ENCODE results near the gene FBXL20. TPM values are rescaled to one million over a fixed set of nuclear protein-coding genes. Genes with fewer than 3 reads are reported as not detected.

Gene FBXL20
- total RNA-seq, 1 experiment from 2014 or later = 17.2 TPM

- no TSS peak for BruUV-seq (replicated peaks)
- intact Hi-C loops (cut with micrococcal nuclease) = no loop called here
- Histone ChIP-seq H3K9me2 (ENCODE audit: insufficient read depth) (no peaks in the 10 kb centered on the region), H3K27me3 (ENCODE audit: insufficient read depth, low read length) (no peaks in the 10 kb centered on the region), H3K79me2 (ENCODE audit: insufficient read depth, low read length) (no peaks in the 10 kb centered on the region), H3K4me1 (ENCODE audit: control insufficient read depth in 1 of 2, insufficient read depth in 2 of 2, low read length in 2 of 2) (peaks cover 15 to 18% of the 10 kb centered on the region in 2 experiments), H3K4me3 (replicated peaks in 1 of 2; ENCODE audit: low read depth in 1 of 2, low read length in 2 of 2) (no peak overlapping the region), H4K20me1 (ENCODE audit: insufficient read depth) (no peaks in the 10 kb centered on the region), H2AFZ (ENCODE audit: low read depth, low read length, poor library complexity, severe bottlenecking) (no peak overlapping the region), H3K36me3 (ENCODE audit: control insufficient read depth in 1 of 2, insufficient read depth in 2 of 2, low read length in 2 of 2) (no peaks in the 10 kb centered on the region), H3K4me2 (ENCODE audit: low read length) (no peak overlapping the region), H3K9me3 (ENCODE audit: control insufficient read depth in 1 of 2, insufficient read depth in 1 of 2, low read depth in 1 of 2, low read length in 2 of 2) (no peaks in the 10 kb centered on the region), H3K27ac (ENCODE audit: low read depth, low read length) (no peak overlapping the region), H3K9ac (ENCODE audit: low read length) (no peak overlapping the region)
- DNase-seq (ENCODE audit: low read depth, low spot score) (no peak), ATAC-seq (no peak)
- ChIA-PET RAD21 (ENCODE audit: low non-redundant PET in 1 of 2, low total read pairs in 2 of 2, uncharacterized antibody in 2 of 2, unreplicated experiment in 2 of 2) (interaction anchor here in 1 of 2 experiments (0.6 kb wide), 1 partner anchor 18 kb away, joined by 5 read pairs; no protein-coding TSS in a partner anchor), CTCF (interaction anchor here (1.6 to 2.0 kb wide), 2 partner anchors 11 to 18 kb away, joined by 6 to 7 read pairs; no protein-coding TSS in a partner anchor), POLR2A (interaction anchor here (1.5 kb wide), 1 partner anchor 18 kb away, joined by 3 read pairs; the partner anchor contains the start of gene RPL19)
- no peak for TF ChIP-seq FOSL1 (IDR thresholded peaks at IDR 0.05; ENCODE audit: low read depth)
Measured at GRCh38 chr17:39217734-39218369, 183.6 kb downstream of the FBXL20 start.

DNA sequence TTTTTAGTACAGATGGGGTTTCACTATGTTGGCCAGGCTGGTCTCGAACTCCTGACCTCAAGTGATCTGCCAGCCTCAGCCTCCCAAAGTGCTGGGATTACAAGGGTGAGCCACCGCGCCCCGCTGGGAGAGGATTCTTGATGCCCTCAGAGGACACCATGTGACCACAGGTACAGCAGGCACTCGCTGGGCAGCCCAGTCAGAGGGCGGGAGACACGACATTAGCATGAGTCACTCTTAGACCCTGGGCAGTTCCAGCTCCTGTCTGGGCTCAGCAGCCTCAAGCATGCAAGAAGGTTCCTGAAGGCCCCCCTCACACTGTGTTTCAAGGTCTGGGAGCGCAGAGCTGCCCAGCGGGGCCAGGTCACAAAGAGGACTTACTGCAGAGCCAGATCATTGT is 187.6 kb downstream of the FBXL20 start:
- intact Hi-C loops (cut with micrococcal nuclease) = no loop called here
- no peak overlapping the region for H2AFZ ChIP-seq (ENCODE audit: low read depth, low read length, poor library complexity, severe bottlenecking)
- ATAC-seq (peak; percentile 98), DNase-seq (ENCODE audit: low read depth, low spot score) (peak; percentile 86)
- RAD21 ChIA-PET (ENCODE audit: low non-redundant PET in 1 of 2, low total read pairs in 2 of 2, uncharacterized antibody in 2 of 2, unreplicated experiment in 2 of 2) = no interaction called here
- H3K27me3 ChIP-seq (ENCODE audit: insufficient read depth, low read length) = no peaks in the 10 kb centered on the region
- POLR2A ChIA-PET = interaction anchor here (2.3 kb wide), 1 partner anchor 14 kb away, joined by 11 read pairs; the partner anchor contains the start of gene RPL19
- no peak overlapping the region for H3K4me3 ChIP-seq (replicated peaks in 1 of 2; ENCODE audit: low read depth in 1 of 2, low read length in 2 of 2)
- no peaks in the 10 kb centered on the region for H3K36me3 ChIP-seq (ENCODE audit: control insufficient read depth in 1 of 2, insufficient read depth in 2 of 2, low read length in 2 of 2)
- no peak overlapping the region; the same call in 1 of the 2 replicates for H3K27ac ChIP-seq (ENCODE audit: low read depth, low read length)
- no peaks in the 10 kb centered on the region for H4K20me1 ChIP-seq (ENCODE audit: insufficient read depth)
- no peaks in the 10 kb centered on the region for H3K79me2 ChIP-seq (ENCODE audit: insufficient read depth, low read length)
- H3K9me3 ChIP-seq (ENCODE audit: control insufficient read depth in 1 of 2, insufficient read depth in 1 of 2, low read depth in 1 of 2, low read length in 2 of 2) = no peaks in the 10 kb centered on the region
- CTCF ChIA-PET = interaction anchor here (1.9 kb wide), 1 partner anchor 24 kb away, joined by 4 read pairs; no protein-coding TSS in a partner anchor
- H3K4me2 ChIP-seq (ENCODE audit: low read length) = peak overlapping the region; percentile 58
- no peaks in the 10 kb centered on the region for H3K9me2 ChIP-seq (ENCODE audit: insufficient read depth)
- peak overlapping the region; percentile 24; the same call in 1 of the 2 replicates for H3K9ac ChIP-seq (ENCODE audit: low read length)
- TF ChIP-seq SP1 (IDR thresholded peaks at IDR 0.05; ENCODE audit: low read depth) (no peak), TCF7L2 (IDR thresholded peaks at IDR 0.05; ENCODE audit: borderline replicate concordance, extremely low read depth, insufficient read depth, insufficient read length) (no peak), EZH2phosphoT487 (IDR thresholded peaks at IDR 0.05; ENCODE audit: borderline replicate concordance) (no peak), EGR1 (IDR thresholded peaks at IDR 0.05; ENCODE audit: low read depth) (no peak), ZFX (IDR thresholded peaks at IDR 0.05) (no peak), CBX3 (IDR thresholded peaks at IDR 0.05; ENCODE audit: low read depth) (peak; percentile 70), CTCF (IDR thresholded peaks at IDR 0.05 in 2 of 3, conservative IDR thresholded peaks at IDR 0.05 in 1 of 3; ENCODE audit: borderline replicate concordance in 1 of 3, insufficient read depth in 1 of 3, low read depth in 2 of 3, low read length in 2 of 3) (no peak), POLR2AphosphoS5 (IDR thresholded peaks at IDR 0.05; ENCODE audit: low read depth, low read length) (no peak), POLR2A (IDR thresholded peaks at IDR 0.05; ENCODE audit: borderline replicate concordance, extremely low read depth, insufficient read depth, insufficient read length) (no peak), JUND (IDR thresholded peaks at IDR 0.05) (no peak; the same call in 1 of the 2 replicates), ELF1 (IDR thresholded peaks at IDR 0.05; ENCODE audit: borderline replicate concordance, low read depth) (no peak)
- TF ChIP-seq, protein P1, sequence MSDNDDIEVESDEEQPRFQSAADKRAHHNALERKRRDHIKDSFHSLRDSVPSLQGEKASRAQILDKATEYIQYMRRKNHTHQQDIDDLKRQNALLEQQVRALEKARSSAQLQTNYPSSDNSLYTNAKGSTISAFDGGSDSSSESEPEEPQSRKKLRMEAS (IDR thresholded peaks at IDR 0.05) = peak; percentile 71; the same call in 1 of the 2 replicates
- TF ChIP-seq, protein P2, sequence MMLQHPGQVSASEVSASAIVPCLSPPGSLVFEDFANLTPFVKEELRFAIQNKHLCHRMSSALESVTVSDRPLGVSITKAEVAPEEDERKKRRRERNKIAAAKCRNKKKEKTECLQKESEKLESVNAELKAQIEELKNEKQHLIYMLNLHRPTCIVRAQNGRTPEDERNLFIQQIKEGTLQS (IDR thresholded peaks at IDR 0.05) = no peak
- BruUV-seq (replicated peaks) = no TSS peak
- H3K4me1 ChIP-seq (ENCODE audit: control insufficient read depth in 1 of 2, insufficient read depth in 2 of 2, low read length in 2 of 2) = peaks cover 20 to 32% of the 10 kb centered on the region in 2 experiments

Data from HCT116 (cell line).